NCI-H2171 treated with DMSO at 0.1 percent for 48 hours (cell line): ENCODE measurements around the gene NT5E.

ENCODE experiments used
- DNase-seq: peaks from one replicate; lab custom pipeline; 2025; lab: John Stamatoyannopoulos, UW

NT5E gene

DNA sequence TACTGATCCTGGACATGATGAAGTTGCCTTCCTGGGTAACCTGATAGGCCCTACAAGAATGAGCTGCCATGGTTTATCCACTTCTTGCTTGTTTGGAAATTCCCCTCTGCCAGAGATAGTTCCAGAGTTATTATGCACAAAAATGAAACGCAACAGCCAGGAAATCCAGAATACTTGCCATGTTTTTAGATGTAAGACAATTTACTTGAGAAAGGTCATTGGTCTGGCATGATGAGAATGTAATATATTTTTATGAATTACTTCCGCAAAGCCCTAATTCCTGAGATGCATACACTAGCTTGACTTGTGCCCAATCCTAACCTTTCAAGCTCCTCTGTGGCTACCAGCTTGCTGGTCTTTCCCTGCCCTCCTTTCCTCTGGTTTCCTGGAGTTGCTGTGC, 27.9 kb upstream of the NT5E start:
- DNase-seq = no peak

DNA sequence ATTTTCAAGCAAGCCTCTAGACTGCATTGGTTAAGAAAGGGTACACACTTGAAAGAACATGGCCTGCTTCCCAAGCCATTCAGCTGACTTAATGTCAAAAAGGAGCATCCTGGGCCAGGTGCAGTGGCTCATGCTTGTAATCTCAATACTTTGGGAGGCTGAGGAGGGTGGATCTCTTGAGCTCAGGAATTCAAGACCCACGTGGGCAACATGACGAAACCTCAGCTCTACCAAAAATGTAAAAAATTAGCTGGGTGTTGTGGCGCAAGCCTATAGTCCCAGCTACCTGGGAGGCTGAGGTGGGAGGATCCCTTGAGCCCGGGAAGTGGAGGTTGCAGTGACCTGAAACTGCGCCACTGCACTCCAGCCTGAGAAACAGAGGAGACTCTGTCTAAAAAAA, 26.9 kb upstream of the NT5E start:
- no peak for DNase-seq

DNA sequence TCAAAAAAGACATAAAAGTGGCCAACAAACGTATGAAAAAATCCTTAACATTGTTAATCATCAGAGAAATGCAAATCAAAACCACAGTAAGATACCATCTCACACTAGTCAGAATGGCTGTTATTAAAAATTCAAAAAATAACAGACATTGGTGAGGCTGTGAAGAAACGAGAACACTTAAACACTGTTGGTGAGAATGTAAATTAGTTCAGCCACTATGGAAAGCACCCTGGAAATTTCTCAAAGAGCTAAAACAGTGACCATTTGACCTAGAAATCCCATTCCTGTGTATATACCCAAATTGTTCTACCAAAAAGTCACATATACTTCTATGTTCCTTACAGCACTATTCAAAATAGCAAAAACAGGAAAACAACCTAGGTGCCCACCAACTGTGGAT, 24.9 kb upstream of the NT5E start:
- DNase-seq = no peak

DNA sequence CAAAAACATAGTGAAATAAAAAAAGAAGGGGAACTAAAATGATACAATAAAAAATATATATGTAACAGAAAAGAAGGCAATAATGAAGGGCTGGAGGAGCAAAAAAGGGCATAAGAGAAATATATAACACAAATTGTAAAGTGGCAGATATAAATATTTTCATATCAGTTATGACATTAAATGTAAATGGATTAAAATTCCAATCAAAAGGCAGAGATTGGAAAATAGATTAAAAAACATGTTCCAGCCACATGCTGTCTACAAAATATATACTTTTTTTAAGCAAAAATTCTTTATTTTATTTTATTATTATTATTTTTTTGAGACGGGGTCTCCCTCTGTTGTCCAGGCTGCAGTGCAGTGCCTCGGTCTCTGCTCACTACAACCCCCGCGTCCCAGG, 23.9 kb upstream of the NT5E start:
- DNase-seq = no peak

DNA sequence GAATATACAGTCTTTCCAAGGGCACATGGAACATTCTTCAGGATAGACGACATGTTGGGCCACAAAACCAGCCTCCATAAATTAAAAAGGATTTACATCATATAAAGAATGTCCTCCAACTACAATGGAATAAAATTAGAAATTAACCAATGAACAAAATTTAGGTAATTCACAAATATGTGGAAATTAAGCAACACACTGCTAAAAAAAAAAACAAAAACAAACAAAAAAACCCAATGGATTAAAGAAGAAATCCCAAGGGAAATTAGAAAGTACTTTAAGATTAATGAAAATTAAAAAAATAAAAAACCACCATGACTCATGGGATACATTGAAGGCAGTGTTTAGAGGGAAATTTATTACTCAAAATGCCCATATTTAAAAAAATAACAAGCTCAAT, 21.4 kb upstream of the NT5E start:
- no peak for DNase-seq

DNA sequence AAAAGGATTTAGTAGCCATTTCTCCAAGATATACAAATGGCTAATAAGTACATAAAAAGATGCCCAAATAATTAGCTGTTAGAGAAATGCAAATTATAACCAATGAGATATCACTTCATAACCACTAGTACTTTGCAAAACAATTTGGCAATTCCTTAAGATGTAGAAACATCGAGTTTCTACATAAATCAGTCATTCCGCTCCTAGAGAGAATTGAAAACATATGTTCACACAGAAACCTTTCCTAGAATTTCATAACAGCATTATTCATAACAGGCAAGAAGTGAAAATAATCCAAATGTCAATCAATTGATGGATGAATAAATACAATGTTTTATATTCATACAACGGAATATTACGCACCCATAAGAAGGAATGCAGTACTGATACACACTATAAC, 20.5 kb upstream of the NT5E start:
- DNase-seq = no peak

DNA sequence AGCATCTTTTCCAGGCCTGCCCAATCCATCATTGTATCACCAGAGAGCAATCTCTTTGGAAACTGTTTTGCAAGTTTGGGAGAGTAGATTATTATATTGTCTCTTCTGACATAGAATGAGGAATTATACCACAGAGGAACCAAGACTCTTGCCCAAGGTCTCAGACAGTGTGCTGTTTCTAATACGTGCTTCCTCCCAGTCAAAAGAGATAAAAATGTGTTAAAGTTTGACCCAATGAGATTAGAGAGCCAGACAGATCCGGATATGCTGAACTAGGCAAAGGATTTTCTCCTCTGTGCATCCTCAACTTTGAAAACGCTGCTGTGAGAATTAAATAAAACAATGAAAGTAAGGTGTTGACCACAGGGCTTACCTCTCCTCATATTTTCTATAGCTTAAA, 18.6 kb upstream of the NT5E start:
- no peak for DNase-seq

DNA sequence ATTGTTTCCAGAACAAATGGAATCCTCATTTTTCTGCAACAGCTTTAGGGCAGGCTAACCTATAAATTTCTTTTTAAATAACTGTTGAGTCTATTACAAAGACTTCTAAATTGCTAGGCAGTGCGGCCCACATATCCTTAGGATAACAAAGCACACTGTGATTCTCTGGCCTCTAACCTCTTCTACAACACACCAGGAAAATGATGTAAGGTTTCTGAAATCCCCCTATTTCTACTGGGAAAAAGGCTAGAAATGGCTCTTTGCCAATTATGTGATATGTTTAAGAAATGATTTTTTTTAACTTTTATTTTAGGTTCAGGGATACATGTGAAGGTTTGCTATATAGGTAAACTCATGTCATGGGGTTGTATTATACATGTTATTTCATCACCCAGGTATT, 17.3 kb upstream of the NT5E start:
- no peak for DNase-seq

DNA sequence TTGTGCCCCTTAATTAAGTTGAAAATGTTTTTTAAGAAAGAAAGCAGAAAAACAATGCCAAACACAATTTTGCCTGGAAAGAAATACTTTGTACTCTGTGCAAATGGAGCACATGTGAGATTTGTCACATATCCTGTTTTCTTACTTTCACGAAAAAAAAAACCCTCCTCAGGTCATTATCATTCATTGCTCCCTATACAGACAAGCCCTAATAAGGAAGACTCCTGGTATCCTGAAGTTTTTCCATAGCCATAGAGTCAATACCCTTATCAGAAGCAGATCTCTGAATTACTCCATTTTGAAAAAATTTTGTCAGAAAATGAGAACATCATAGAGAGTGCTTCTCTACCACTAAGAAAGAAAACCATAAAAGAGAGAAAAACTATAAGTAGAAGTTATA, 14.0 kb upstream of the NT5E start:
- no peak for DNase-seq

DNA sequence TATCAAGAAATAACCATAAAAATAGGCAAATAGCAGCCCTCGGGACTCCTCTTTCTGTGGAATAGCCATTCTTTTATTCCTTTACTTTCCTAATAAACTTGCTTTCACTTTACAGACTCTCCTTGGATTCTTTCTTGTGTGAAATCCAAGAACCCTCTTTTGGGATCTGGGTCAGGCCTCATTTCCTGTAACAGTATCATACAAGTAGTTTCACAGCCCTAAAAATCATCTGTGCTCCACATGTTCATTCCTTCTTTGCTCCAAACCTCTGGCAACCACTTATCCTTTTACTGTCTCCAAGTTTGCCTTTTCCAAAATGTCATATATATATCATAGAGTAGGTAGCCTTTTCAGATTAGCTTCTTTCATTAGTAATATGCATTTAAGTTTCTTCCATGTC, 13.5 kb upstream of the NT5E start:
- DNase-seq = no peak

DNA sequence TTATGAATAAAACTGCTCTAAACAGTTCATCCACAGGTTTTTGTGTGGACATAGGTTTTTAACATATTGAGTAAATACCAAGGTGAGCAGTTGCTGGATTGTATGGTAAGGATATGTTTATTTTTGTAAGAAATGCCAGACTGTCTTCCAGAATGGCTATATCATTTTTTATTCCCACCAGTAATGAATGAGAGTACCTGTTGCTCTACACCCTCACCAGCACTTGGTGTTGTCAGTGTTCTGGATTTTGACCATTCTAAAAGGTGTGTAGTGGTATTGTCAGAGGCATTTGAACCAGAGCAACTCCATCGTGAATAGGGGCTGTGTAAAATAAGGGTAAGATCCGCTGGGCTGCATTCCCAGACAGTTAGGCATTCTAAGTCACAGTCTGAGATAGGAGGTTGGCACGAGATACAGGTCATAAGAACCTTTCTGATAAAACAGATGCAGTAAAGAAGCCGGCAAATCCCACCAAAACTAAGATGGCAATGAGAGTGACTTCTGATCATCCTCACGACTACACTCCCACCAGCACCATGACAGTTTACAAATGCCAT, 12.9 kb upstream of the NT5E start:
- DNase-seq = no peak

DNA sequence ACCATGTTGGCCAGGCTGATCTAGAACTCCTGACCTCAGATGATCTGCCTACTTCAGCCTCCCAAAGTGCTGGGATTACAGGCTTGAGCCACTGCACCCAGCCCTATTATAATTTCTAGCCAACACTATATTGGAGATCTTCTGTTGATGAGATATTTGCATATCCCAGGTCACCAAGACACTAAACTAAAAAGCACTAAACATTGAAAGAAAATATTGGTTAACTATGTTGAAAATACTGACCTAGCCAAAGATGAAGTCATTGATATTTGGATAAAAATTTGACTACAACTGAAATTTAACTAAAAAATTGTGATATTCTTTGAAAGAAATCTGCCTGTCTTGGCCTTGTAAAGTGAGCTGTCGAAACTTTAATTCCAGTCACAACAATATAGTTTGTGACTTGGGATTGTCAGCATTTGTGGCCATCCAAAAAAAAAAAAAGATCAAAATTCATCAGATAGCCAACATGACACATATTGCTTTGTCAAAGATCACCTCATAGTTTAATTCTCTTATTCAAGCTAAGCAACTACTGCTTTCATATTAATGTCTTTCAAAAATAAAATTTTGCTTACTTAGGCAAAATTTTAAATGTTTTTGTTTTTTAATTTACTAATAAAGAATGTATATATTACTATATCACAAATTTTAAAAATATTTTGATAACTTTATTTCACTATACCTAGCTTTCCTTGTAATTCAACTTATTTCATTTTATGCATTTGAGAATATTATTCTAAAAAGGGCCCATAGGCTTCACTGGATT, 6.3 kb upstream of the NT5E start:
- DNase-seq = no peak

DNA sequence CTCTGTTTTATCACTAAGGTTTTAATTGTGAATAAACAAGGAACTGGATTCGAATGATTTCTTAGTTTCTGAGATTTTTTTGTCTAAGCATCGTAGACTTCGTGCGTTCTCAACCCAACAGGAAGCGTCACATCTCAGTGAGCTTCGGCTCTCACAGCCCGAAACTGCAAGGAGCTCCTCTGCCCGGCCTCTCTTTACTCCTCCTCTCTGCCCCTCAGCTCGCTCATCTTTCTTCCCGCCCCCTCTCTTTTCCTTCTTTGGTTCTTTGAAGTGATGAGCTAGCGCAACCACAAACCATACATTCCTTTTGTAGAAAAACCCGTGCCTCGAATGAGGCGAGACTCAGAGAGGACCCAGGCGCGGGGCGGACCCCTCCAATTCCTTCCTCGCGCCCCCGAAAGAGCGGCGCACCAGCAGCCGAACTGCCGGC, 480 bp upstream of the NT5E start:
- DNase-seq = no peak

DNA sequence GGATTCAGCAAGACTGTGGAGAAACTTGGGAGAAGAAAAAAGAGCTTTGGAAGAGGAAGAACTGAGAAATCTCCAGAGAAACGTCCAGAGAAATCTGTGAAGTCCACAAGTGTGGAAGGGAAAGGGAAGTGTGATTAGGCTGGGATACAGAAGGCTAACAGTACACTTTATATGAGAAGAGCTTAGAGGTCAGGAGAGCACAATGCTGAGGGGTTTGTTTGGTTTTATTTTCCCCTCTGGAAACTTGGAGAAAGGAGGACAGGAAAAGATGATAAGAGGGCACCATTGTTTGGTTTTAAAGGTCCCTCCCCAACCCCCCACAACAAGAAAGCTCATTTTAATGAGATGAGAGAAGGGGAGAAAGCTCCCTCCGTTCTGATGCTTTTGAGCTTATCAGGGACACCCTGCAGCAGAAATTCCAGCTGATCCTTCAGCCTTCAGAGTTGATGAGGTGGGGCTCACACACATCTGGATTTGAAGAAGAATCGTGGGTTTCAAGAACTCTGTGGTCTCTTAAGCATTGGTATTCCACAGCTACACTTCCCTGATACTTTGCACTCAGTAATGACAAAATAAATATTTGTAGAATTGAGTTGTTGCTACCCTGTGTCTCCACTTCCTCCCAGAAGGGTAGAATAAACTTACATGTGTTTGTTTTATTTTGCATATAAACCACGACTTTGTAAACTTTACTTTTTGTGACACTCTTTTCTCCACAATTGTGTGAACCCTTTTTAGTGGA, 1.9 kb downstream of the NT5E start:
- no peak for DNase-seq

DNA sequence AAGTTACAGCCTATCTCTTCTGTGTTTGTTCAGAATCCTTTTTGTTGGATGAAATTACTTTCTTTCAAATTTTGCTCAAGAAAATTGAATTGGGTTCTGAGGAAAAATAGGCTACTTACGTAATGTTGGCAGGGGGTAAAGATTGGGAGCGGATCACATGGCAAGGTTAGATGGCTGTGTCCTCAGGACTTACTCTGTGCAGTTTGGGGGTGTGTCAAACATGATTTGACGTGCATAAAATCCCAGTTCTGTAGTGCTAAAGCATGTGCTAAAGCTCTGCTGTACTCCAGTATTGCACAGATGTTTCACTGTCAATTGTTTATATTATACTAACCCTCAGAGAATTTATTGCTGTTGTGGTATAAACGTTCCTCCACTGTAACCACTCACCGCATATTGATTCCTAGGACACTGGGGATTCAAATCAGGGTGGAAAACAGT, 2.6 kb downstream of the NT5E start:
- DNase-seq = no peak

DNA sequence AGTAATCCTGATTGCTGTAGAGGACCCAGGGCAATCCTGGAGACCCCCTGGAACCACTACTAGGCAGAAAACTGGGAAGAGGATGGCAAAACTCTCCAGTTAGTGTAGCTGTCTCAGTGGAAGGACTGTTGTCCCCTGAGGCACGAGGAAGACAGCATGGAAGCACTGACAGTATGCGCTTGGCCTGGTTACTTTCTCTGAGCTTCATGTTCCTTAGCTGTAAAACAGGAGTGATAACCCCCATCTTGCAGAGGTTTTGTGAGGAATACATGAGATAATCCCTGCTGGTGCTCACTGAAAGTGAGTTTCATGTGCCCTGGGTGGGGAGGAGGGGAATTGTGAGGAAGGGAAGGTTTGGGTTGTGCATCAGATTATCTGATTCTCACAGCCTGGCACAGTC, 3.2 kb downstream of the NT5E start:
- DNase-seq = no peak

DNA sequence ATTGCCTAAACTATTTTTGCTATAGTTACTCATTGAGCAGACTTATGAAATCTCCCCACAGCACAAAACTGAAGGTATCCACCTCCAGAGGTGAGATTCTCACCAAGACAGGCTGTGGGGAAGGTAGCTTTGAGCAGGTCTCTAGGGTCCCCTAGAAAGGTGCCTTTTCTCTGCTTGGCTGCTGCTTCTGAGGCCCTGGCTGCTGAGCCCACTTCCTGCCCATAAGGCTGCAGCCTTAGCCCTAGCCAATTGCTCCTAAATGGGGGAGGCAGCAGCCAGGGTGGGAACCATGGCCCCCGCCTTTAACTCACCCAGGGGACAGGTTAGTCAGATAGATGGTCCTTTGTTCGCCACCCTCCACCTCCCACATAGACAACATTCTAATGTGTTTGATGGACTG, 3.6 kb downstream of the NT5E start:
- no peak for DNase-seq

DNA sequence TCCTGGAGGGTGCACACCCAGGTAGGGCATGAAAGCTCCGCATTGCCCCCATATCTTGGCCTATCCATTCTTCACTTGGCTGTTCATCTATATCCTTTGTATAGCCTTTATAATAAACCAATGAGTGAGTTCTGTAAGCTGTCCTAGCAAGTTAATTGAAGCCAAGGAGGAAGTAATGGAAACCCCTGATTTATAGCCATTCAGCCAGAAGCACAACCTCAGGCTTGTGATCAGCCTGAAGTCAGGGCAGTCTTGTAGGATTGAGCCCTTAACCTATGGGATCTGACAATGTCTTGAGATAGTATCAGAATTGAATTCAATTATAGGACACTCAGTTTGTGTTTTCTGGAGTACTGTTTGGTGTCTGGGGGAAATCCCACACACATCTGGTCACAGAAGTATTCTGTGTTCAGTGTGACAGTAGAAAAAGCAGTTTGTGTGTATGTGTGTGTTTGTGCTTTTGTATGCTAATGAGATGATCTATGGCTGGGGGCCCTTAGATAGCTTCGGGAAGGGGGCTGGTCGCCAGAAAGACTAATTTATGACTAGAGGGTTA, 5.7 kb downstream of the NT5E start:
- no peak for DNase-seq

DNA sequence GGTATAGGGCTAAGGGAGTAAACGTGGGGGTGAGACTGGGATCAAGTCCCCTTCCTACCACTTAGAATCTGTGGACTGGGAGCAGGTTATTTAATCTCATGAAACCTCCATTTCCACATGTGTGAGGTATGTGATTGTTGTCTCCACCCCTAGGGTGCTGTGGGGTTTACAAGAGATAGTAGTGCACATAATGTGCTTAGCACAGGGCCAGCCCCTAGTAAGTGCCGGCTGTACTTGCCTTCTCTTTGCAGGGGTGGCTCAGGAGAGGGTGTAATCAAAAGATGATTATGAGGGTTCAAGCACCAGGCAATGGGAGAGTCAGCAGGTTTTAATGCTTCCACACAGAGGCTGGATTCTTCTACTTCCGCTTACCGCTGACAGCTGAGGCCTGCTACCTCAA, 6.9 kb downstream of the NT5E start:
- DNase-seq = no peak

DNA sequence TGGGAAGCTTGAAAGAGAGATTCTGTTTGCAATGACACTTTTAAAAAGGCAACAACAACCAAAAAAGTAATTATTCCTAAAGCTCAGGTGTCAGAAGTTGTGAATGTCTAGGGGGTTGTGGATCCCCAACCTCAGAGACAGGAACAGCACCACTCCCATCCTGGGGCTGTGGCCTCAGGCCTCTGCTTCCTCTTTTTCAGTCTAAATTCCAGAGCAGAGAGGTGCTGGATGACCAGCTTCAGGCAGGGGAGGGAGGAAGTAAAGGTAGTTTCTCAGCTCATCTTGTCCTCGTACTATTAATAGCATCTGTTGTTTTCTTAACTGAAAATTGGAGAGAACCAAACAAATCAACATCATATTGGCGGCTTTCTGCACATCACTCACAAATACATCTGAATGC, 8.3 kb downstream of the NT5E start:
- DNase-seq = no peak

DNA sequence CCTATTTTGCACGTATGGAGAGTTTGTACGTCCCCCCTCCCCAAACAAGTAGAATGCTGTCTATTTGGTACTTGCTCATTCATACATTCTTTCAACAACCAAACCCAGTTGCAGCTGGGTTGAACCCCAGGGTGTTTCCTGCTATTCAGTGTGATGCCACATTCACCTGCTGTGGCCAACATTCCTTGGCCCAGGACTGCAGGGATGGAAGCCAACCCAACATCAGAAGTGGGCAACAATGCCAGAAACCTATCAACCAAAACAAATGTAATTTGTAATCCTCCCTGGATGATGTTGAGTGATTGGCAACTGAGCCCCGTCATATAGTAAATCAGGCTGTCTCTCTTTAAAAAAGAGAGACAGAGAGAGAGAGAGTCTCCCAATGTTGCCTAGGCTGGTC, 8.9 kb downstream of the NT5E start:
- DNase-seq = no peak

DNA sequence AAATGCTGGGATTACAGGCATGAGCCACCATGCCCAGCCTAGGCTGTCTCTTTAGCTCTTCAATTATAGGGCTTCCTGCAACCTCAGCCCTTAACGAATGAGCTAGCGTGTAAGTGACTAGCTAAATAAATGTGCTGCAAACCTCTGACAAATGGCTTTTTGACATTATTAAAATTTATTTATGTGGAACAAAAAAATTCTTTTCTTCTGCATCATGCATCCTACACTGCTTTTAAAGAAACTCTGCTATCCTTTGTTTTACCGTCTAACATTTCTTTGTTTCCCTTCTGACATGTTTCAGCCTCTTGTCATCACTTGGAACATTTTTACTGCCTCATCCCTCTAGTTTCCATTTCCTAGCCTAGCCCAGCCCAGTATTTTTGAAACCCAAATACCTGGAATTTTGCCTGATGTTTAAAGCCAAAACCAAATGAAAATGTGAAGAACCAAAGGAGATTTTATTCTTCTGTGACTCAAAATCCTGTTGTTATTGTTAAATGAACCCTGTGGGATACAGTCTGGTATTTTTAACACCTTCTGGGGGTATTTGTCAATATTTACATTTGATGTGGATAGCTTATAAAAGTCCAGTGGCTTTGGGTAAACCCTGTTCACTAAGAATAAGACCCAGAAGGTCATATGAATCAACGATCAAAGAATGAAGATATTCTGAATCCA, 9.5 kb downstream of the NT5E start:
- DNase-seq = no peak
